Fibroblast of the aortic adventitia (primary cell): Measurements from ENCODE around the gene FOXP1. TPM values are rescaled to one million over a fixed set of nuclear protein-coding genes. Genes with fewer than 3 reads are reported as not detected.

Experiments used
- DNase-seq: peaks from one replicate; pipeline ENCODE4 v3.0.0-alpha.2; 2010; ENCODE audit warnings: low read depth
- H3K4me3 ChIP-seq: 2 replicates; pipeline ENCODE4 v1.5.1; 2011; ENCODE audit warnings: low read depth, mild to moderate bottlenecking, control low read depth, low read length, moderate library complexity
- small RNA-seq: library from RNA; depleted of rRNA; stranded (forward); fragments of <200 nt; gene quantifications from one replicate; pipeline ENCODE3, GENCODE V24; 2012
- total RNA-seq: library from RNA; depleted of rRNA; stranded (reverse); fragments of >200 nt; gene quantifications from 2 replicates; pipeline ENCODE4 v1.2.3, GENCODE V29; 2012; ENCODE audit warnings: low replicate concordance
- TF ChIP-seq, protein P1 (sequence below): IDR thresholded peaks from 2 replicates; pipeline ENCODE4 v1.5.1; 2011; ENCODE audit warnings: mild to moderate bottlenecking, low read length, control low read depth, inconsistent platforms; ENCODE audit not compliant: insufficient read depth

FOXP1 gene
- total RNA-seq, 1 donor: 115 TPM

DNA sequence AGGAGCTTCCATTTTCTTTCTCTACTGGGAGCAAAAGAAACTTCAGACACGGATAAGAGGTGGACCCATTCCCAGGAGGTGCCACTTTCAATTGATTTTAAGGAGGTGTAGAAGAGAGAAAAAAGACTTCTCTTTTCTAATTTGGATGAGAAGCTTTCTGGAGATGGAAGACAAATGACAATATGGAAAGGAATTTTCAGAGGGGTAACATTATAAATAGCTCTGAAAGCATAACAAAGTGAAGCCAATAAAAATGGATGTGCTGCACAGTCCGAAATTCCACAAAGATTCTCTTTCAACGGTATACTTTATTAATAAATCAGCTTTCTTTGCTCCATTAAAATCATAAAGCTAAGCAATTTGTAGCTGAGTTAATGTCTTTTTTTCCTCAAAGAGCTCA is 663.9 kb downstream of the FOXP1 start:
- DNase-seq: peak; percentile 14
- H3K4me3 ChIP-seq: no peak overlapping the region
- TF ChIP-seq, protein P1, sequence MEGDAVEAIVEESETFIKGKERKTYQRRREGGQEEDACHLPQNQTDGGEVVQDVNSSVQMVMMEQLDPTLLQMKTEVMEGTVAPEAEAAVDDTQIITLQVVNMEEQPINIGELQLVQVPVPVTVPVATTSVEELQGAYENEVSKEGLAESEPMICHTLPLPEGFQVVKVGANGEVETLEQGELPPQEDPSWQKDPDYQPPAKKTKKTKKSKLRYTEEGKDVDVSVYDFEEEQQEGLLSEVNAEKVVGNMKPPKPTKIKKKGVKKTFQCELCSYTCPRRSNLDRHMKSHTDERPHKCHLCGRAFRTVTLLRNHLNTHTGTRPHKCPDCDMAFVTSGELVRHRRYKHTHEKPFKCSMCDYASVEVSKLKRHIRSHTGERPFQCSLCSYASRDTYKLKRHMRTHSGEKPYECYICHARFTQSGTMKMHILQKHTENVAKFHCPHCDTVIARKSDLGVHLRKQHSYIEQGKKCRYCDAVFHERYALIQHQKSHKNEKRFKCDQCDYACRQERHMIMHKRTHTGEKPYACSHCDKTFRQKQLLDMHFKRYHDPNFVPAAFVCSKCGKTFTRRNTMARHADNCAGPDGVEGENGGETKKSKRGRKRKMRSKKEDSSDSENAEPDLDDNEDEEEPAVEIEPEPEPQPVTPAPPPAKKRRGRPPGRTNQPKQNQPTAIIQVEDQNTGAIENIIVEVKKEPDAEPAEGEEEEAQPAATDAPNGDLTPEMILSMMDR: no peak

DNA sequence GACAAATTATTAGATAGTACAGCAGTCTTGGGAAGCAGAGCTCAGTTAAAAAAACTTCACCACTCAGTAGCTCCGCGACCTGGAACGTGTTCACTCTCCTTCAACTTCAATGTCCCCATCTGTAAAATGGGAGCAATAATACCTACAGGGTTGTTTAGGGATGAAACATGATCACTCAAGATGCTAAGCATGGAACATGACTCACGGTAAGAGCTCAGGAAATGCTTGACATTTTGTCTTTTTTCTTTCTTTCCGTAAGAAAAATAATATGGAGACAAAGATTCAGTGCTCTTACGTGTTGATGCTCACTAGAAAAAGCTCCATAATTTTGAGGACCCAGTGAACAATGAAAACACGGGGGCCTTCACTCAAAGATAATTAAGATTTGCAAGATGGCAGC is 664.4 kb downstream of the FOXP1 start:
- DNase-seq: no peak
- TF ChIP-seq, protein P1: no peak
- no peak overlapping the region for H3K4me3 ChIP-seq

DNA sequence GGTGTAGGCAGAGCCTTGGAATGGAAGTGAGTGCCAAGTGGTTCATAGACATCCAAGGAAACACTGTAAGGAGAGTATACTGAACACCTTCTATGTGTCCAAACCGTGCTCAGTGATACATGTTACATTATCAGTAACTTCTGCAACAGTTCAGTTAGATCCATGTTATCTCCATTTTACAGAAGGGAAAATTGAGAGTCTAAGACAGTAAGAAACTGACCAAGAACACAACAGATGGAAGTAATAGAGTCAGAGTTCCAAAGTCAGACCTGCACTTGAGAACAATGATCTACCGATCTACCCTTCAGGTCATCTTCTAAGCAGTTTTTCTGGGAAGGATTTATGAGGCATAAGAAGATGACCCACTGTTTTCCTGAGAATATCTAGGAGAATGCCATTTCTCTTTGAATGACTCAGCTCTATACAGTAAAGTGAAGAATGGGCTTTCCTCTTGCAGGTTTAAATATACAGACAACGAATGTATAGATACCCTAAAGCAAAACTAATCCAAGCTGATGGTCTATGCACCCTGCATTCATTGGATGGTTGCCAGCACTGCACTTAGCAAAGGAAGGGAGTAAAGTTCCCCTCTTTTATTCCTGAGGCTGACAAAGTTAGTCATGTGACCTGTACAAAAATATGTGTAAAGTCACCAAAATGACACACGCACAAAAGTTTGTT is 667.0 kb downstream of the FOXP1 start:
- H3K4me3 ChIP-seq: no peak overlapping the region
- TF ChIP-seq, protein P1: no peak
- no peak for DNase-seq

DNA sequence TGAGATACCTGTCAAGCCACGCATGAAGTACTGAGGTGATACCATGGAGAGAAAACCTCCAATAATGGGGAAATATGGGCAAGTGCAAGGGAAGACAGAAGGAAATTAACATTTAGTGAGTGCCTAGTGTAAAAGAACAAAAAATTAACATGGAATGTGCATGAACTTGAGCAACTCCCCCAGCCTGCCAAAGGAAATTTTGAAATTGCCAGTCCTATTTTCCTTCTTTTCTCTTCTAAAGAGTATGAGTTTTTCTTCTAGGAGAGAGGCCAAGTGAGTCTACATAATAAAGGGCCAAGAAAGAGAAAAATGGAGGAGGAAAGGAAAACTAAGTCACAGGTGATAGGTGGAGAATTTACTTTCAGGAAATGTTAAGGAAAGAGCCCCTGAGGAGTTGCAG is 668.7 kb downstream of the FOXP1 start:
- TF ChIP-seq, protein P1: no peak
- no peak overlapping the region for H3K4me3 ChIP-seq
- DNase-seq: peak; percentile 40

DNA sequence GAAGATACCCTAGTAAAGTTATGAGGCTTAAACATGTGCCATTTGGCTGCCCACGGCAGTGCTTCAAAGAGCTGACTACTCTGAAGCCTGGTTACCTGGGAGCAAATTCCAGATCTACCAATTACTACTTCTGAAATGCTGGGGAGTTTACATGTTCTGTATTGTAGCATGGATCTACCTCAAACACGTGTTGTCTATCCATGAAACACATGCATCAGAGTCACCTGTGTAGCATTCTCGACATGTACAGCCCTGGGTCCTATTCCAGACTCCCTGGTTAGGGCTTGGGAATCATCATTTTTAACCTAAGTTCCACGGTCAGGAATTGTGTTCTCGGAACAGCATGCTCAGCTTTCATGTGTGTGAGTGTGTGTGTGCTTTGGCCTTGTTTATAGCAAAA is 671.8 kb downstream of the FOXP1 start:
- DNase-seq: no peak
- TF ChIP-seq, protein P1: no peak
- H3K4me3 ChIP-seq: no peak overlapping the region

DNA sequence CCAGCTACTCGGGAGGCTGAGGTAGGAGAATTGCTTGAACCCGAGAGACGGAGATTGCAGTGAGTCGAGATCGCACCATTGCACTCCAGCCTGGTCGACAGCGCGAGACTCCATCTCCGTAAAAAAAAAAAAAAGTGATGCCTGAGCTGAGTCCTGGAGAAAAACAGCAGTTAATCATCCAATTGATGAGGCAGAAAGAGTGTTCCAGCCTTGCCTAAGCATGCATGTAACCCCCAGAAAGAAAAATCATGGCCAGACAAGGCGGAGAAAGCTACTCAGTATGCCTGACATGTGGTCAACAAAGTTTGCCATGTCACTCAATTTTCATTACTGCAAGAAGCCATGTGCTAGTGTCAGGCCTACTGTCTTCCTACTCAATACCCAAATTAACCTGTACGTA is 678.0 kb downstream of the FOXP1 start:
- TF ChIP-seq, protein P1: no peak
- no peak for DNase-seq
- H3K4me3 ChIP-seq: no peak overlapping the region

Small RNAs within 50 kb of the gene (small RNA-seq; reads per million reads assigned to genes)
- gene MIR1284: 0.25 reads per million

Other genes with a start within 250 kb of the FOXP1 start
- gene EIF4E3, start 141.7 kb upstream of the FOXP1 start, total RNA-seq: 2.2 and 2.3 TPM in 2 replicates
- gene GPR27, start 170.1 kb upstream of the FOXP1 start, total RNA-seq: 0.25 TPM in 1 of 2 replicates, not detected in the other
- gene PROK2, start 201.4 kb upstream of the FOXP1 start, total RNA-seq: not detected in 2 replicates